HG03108 (cell line): ENCODE results near the gene PPFIA2.

Source experiments
- ATAC-seq: cut with Tn5 transposase; IDR thresholded peaks from one replicate; pipeline ENCODE4 v1.9.1; 2021; ENCODE audit warnings: moderate library complexity; ENCODE audit not compliant: unreplicated experiment

PPFIA2 gene

GRCh38 chr12:81294325-81295190, 464.6 kb downstream of the PPFIA2 start:
- ATAC-seq, result no peak

DNA sequence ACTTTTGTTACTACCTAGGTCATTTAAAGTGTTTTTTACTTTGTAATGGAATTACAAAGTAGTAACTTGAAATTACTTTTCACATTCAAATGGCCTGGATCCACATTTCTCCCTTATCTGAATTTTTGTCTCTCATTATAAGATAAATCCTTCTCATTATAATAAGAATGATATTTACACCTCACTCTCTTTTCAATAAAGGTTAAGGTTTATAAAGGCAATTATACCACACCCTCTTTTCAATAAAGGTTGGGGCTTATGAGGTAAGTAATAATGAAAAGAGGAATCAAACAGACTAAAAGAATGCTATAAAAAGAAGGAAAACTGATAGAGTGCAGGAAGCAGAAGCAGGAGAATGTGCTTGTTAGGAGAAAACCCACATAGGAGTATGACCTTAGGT, 470.5 kb downstream of the PPFIA2 start:
- no peak for ATAC-seq

DNA sequence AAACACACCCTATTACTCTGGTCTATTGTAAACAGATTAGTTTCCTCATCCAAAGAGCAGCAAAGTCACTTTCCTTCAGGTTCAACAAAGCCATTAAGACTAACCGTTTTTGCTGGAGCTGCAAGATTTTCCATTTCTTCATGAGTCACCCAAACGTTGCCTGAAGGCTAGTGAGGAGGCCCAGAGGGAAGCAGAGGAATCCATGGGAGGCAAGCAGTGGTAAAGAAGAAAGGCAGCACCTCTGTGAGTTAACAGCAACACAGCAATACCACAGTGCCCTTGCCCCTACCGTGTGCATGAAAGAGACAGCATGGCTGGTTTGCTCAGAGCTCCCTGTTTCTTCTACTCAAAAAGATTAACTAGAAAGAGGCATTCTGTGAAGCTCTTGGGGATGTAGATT, 475.0 kb downstream of the PPFIA2 start:
- no peak for ATAC-seq

DNA sequence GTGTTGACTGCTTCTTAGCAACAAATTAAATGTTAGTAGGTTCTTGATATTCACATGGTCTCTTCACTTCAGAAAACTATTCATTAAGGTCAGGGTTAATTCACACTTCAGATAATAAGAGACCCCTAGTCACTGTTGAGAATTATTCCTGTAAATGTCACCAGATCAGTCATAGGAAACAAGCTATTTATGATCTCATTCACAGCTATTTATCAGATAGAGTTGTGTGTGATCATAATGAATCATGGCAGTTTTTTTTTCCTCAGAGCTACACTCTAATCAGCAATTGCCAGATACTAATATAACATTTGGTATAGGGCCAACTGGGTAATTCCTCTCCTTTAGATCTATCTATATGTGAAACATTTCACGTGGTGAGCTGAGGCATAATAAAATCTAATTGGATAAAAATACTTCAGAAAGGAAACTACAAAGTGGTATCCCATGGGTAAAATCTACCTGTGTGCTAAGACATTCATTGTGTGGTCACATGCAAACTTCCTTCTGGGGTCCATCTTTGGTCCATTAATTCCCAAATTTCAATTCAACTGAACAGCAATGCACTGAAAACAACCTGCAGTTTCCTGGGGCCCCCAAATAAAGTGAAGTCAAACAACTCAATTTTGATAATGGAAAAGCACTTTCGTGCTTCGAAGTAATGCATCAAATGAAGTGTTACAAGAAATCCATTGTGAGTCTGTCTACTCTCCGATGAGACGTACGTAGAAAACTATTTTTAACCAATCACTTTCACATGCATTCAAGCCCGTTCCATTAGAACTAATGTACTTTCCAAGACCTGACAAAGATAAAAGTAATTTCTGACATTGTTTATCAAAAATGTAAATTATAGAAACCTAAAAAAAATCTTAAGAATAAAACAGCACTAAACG, 484.3 kb downstream of the PPFIA2 start:
- no peak for ATAC-seq

DNA sequence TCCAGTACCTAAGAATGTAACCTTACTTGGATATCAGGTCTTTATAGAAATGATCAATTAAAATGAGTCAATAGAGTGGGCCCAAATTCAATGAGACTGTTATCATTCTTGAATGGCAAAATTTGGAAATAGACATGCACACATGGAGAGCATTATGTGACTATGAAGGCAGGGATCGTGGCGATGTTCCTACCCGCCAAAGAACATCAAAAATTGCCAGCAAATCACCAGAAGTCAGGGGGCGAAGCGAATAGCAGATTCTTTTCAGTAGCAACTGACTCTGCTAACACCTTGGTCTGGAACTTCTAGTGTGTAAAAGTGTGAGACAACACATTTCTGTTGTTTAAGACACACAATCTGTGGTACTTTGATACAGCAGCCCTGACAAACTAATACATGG, 488.8 kb downstream of the PPFIA2 start:
- ATAC-seq, result no peak

- ATAC-seq, result no peak
These were observed 496.1 kb downstream of the PPFIA2 start for GRCh38 chr12:81263072-81263471.

GRCh38 chr12:81261508-81262207, 497.5 kb downstream of the PPFIA2 start:
- ATAC-seq, result no peak

DNA sequence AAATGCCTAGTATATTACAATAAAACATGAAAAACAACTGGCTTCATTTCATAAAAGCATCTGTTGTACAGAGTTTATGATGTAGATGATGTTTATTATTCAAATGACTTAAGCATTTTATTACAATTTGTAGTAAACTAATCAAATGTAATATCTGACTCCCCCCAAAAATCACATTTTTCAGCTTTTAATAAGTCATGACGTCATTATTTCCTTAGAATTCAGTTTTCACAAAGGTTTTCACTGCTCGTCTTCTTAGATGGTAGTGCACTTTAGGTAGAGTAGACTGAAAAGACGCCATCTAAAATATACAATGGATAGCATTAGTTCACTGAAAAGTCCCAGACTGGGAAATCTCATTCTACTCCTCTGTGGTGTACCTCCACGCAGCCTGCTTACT, 499.8 kb downstream of the PPFIA2 start:
- ATAC-seq, result no peak

GRCh38 chr12:81257947-81258551, 501.1 kb downstream of the PPFIA2 start:
- no peak for ATAC-seq

- no peak for ATAC-seq
These were observed 503.2 kb downstream of the PPFIA2 start for GRCh38 chr12:81255947-81256346.

DNA sequence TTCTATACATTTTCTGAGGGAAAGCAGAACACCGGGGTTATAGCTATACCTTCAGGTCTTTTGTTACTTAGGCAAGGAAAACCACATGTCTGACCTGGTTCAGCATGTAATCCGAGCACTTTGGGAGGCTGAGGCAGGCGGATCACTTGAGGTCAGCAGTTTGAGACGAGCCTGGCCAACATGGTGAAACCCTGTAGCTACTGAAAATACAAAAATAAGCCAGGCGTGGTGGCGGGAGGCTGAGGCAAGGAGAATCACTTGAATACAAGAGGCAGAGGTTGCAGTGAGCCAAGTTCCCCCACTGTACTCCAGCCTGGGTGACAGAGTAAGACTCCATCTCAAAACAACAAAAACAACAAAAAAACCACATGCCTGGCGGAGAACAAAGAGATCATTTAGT, 503.7 kb downstream of the PPFIA2 start:
- no peak for ATAC-seq

DNA sequence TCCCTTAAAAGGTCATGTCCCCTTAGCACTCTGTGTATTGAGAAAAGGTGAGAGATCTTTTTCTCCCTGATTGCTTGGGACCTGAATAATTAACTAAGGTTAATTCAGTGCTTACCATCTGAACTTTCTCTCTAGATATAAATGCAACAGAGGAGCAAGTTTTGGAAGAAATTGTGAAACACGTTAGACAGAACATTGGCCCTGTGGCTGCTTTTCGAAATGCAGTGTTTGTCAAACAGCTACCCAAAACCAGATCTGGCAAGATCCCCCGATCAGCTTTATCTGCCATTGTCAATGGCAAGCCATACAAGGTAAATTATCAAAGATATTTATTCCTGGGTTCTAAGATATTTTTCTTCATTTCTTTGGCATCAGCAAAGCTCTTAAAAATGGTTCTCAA, 505.8 kb downstream of the PPFIA2 start:
- ATAC-seq, result no peak

DNA sequence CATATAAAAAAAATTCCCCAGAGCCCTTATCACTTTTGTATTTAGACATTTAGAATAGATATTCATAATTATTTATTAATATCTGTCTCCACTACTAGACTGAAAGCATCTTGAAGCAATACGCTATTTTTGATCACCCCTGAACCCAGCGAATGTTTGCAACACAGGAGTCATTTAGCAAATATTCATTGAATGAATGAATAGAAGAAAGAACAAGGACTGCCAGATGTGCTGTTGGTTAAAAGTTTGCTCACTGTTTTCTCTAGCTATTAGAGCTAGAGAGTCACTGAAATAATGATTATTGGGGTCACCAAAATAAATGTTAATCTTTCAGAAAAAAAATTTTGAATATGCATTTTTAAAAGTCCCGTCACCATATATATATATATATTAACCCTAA, 506.9 kb downstream of the PPFIA2 start:
- ATAC-seq, result no peak

- no peak for ATAC-seq
These were observed 509.2 kb downstream of the PPFIA2 start for GRCh38 chr12:81249976-81250375.

- no peak for ATAC-seq
These were observed 513.1 kb downstream of the PPFIA2 start for GRCh38 chr12:81245907-81246570.

- ATAC-seq, result no peak
These were observed 513.7 kb downstream of the PPFIA2 start for GRCh38 chr12:81245458-81245857.

DNA sequence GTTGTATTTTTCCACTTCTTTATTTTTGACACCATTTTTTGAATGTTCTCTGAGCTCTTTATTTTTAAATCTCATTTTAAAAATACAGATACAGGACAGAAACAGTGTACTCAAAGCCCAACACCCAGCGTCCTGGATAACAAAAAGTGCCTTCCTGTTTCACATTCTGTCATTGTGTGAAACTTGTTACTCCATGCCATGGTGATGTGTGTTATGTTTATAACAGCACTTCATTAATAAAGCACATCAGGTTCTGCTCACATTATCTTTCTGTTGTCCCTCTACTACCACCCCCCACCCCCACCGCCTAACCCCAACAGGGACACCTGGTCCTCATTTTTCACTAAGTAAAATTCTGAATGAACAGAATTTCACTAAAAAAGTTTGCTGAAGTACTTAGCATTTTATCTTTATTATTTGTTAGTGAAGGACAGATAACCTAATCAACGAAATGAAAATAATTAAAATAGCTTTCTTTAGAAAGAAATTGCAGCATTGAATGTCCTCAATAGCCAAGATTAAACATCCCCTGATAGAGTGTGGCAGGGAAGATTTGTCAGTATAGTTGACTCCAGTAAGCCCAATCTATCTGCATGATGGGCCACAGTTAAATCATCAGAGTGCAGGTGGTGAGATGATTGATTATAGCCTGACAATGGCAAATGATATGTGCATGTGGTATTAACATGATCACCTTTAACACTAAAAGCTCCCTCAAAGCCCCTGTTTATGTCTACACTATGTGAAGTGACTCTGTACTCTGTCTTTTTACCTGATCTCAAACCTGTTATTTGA, 527.4 kb downstream of the PPFIA2 start:
- no peak for ATAC-seq

- ATAC-seq, result no peak
These were observed 529.4 kb downstream of the PPFIA2 start for GRCh38 chr12:81229759-81230158.

DNA sequence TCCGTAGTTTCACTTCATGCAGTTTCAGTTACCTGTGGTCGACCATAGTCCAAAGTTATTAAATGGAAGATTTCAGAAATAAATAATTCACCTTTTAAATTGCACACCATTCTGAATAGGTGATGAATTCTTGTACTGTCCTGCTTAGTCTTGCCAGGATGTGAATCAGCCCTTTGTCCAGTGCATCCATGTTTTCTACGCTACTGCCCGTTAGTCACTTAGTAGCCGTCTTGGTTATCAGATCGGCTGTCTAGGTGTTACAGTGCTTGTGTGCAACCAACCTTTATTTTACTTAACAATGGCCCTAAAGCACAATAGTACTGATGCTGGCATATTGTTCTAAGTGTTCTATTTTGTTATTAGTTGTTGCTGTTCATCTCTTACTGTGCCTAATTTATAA, 534.5 kb downstream of the PPFIA2 start:
- ATAC-seq, result no peak
